ENCODE results near the gene PLEKHN1.

Gene PLEKHN1

GRCh38 chr1:952603-953002, 13.7 kb upstream of the PLEKHN1 start:
- H3F3A ChIP-seq (ENCODE audit: insufficient read depth), result no peaks in the 10 kb centered on the region
- no peak overlapping the region for H3K27ac ChIP-seq (ENCODE audit: low read depth, low read length)
- no peak overlapping the region for H3K9ac ChIP-seq (ENCODE audit: low read length)
- no peaks in the 10 kb centered on the region for H3K27me3 ChIP-seq (ENCODE audit: low read length)
- H3K4me2 ChIP-seq (ENCODE audit: low read depth, low read length, poor library complexity, severe bottlenecking), result no peak overlapping the region
- H2AFZ ChIP-seq (ENCODE audit: low read depth, low read length, severe bottlenecking), result no peak overlapping the region
- H3K9me2 ChIP-seq (replicated peaks; ENCODE audit: insufficient read depth, low read length), result no peaks in the 10 kb centered on the region
- H3K4me3 ChIP-seq (ENCODE audit: insufficient read depth, low read length, poor library complexity, severe bottlenecking), result no peak overlapping the region
- H3K9me3 ChIP-seq (ENCODE audit: insufficient read depth, low read length), result no peaks in the 10 kb centered on the region
- H3K36me3 ChIP-seq (ENCODE audit: low read length), result no peaks in the 10 kb centered on the region; the same call in 1 of the 2 replicates
- peaks cover 4% of the 10 kb centered on the region for H3K79me2 ChIP-seq (ENCODE audit: insufficient read depth, low read length)
- H4K20me1 ChIP-seq (ENCODE audit: low read depth, low read length), result no peaks in the 10 kb centered on the region
- no peak for TF ChIP-seq EZH2phosphoT487 (conservative IDR thresholded peaks at IDR 0.05; ENCODE audit: low read length)
- no peak for TF ChIP-seq CTCF (IDR thresholded peaks at IDR 0.05; ENCODE audit: insufficient read depth, low read length, poor library complexity, severe bottlenecking)

GRCh38 chr1:953524-954320, 12.6 kb upstream of the PLEKHN1 start:
- Histone ChIP-seq H3K27ac (ENCODE audit: low read depth, low read length) (no peak overlapping the region), H4K20me1 (ENCODE audit: low read depth, low read length) (no peaks in the 10 kb centered on the region)
- TF ChIP-seq CTCF (IDR thresholded peaks at IDR 0.05; ENCODE audit: insufficient read depth, low read length, poor library complexity, severe bottlenecking) (no peak), EZH2phosphoT487 (conservative IDR thresholded peaks at IDR 0.05; ENCODE audit: low read length) (no peak)

GRCh38 chr1:954927-955326, 11.4 kb upstream of the PLEKHN1 start:
- Histone ChIP-seq H4K20me1 (ENCODE audit: low read depth, low read length) (no peaks in the 10 kb centered on the region), H3K9ac (ENCODE audit: low read length) (no peak overlapping the region), H3F3A (ENCODE audit: insufficient read depth) (no peaks in the 10 kb centered on the region), H3K4me2 (ENCODE audit: low read depth, low read length, poor library complexity, severe bottlenecking) (no peak overlapping the region), H3K79me2 (ENCODE audit: insufficient read depth, low read length) (peaks cover 18% of the 10 kb centered on the region), H3K9me3 (ENCODE audit: insufficient read depth, low read length) (no peaks in the 10 kb centered on the region), H3K27ac (ENCODE audit: low read depth, low read length) (no peak overlapping the region), H3K27me3 (ENCODE audit: low read length) (no peaks in the 10 kb centered on the region), H3K9me2 (replicated peaks; ENCODE audit: insufficient read depth, low read length) (no peaks in the 10 kb centered on the region), H3K4me3 (ENCODE audit: insufficient read depth, low read length, poor library complexity, severe bottlenecking) (no peak overlapping the region), H2AFZ (ENCODE audit: low read depth, low read length, severe bottlenecking) (no peak overlapping the region), H3K36me3 (ENCODE audit: low read length) (no peaks in the 10 kb centered on the region; the same call in 1 of the 2 replicates)
- no peak for TF ChIP-seq EZH2phosphoT487 (conservative IDR thresholded peaks at IDR 0.05; ENCODE audit: low read length)
- TF ChIP-seq CTCF (IDR thresholded peaks at IDR 0.05; ENCODE audit: insufficient read depth, low read length, poor library complexity, severe bottlenecking), result no peak

More at GRCh38 chr1:953524-954320, 12.6 kb upstream of the PLEKHN1 start:
- no peaks in the 10 kb centered on the region for H3F3A ChIP-seq (ENCODE audit: insufficient read depth)
- peaks cover 16% of the 10 kb centered on the region for H3K79me2 ChIP-seq (ENCODE audit: insufficient read depth, low read length)
- H3K27me3 ChIP-seq (ENCODE audit: low read length), result no peaks in the 10 kb centered on the region
- no peak overlapping the region for H3K9ac ChIP-seq (ENCODE audit: low read length)
- no peaks in the 10 kb centered on the region for H3K9me3 ChIP-seq (ENCODE audit: insufficient read depth, low read length)
- no peak overlapping the region for H3K4me3 ChIP-seq (ENCODE audit: insufficient read depth, low read length, poor library complexity, severe bottlenecking)
- no peak overlapping the region for H2AFZ ChIP-seq (ENCODE audit: low read depth, low read length, severe bottlenecking)
- H3K9me2 ChIP-seq (replicated peaks; ENCODE audit: insufficient read depth, low read length), result no peaks in the 10 kb centered on the region
- no peak overlapping the region for H3K4me2 ChIP-seq (ENCODE audit: low read depth, low read length, poor library complexity, severe bottlenecking)
- H3K36me3 ChIP-seq (ENCODE audit: low read length), result no peaks in the 10 kb centered on the region; the same call in 1 of the 2 replicates

All from SU-DHL-6 (cell line).